ENCODE measurements around the gene ERCC1. TPM values are rescaled to one million over a fixed set of nuclear protein-coding genes. Genes with fewer than 3 reads are reported as not detected.

ERCC1 gene
- polyA plus RNA-seq, 2 of the 4 experiments (the other 2 are of a cell fraction), result 81.7 to 93.0 TPM

DNA sequence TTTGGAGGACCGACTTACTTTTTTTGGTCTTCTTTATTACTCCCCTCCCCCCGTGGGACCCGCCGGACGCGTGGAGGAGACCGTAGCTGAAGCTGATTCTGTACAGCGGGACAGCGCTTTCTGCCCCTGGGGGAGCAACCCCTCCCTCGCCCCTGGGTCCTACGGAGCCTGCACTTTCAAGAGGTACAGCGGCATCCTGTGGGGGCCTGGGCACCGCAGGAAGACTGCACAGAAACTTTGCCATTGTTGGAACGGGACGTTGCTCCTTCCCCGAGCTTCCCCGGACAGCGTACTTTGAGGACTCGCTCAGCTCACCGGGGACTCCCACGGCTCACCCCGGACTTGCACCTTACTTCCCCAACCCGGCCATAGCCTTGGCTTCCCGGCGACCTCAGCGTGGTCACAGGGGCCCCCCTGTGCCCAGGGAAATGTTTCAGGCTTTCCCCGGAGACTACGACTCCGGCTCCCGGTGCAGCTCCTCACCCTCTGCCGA is 44.5 kb upstream of the ERCC1 start:
- Histone ChIP-seq H3K27ac (peak overlapping the region in 1 of 2 experiments; percentile 86; a peak in 4 of 6 replicates), H3K4me2 (peak overlapping the region; percentile 96), H3K4me3 (peak overlapping the region; percentile 58), H3K9me3 (no peaks in the 10 kb centered on the region), H3K4me1 (peaks cover 24% of the 10 kb centered on the region)
- ATAC-seq (no peak; a peak in 1 of 6 replicates), FAIRE-seq (no peak), DNase-seq (ENCODE audit: low read depth in 1 of 2, low spot score in 1 of 2) (no peak)
- CTCF ChIA-PET, result interaction anchor here (1.1 to 33.4 kb wide), 11 partner anchors 10 to 226 kb away, joined by 3 to 1883 read pairs (median 11); partner anchors contain the start of genes ERCC1 and RTN2
- 1% methylated on average over 31 of the region's 31 CpGs for WGBS (ENCODE audit: missing lambda C conversion rate)
- POLR2A ChIA-PET, result interaction anchor here (0.7 to 3.5 kb wide), 11 partner anchors 10 to 697 kb away, joined by 3 to 40 read pairs (median 7); partner anchors contain the start of gene ERCC1
- TF ChIP-seq ESRRA (IDR thresholded peaks at IDR 0.05; ENCODE audit: borderline replicate concordance, low read length) (no peak), MYC (IDR thresholded peaks at IDR 0.05; ENCODE audit: borderline replicate concordance, low read length) (no peak), CHD4 (IDR thresholded peaks at IDR 0.05; ENCODE audit: borderline replicate concordance) (no peak), NR3C1 (IDR thresholded peaks at IDR 0.05) (no peak), POLR2A (IDR thresholded peaks at IDR 0.05; ENCODE audit: low read length) (no peak), SMC3 (IDR thresholded peaks at IDR 0.05) (no peak), MAFK (IDR thresholded peaks at IDR 0.05; ENCODE audit: partially characterized antibody) (no peak), FOSB (CRISPR knock-in tag; IDR thresholded peaks at IDR 0.05) (peak; percentile 90; the same call in 1 of the 2 replicates), FOXS1 (CRISPR knock-in tag; IDR thresholded peaks at IDR 0.05) (no peak), CBX2 (IDR thresholded peaks at IDR 0.05; ENCODE audit: borderline replicate concordance, low read depth) (no peak), EHMT2 (IDR thresholded peaks at IDR 0.05; ENCODE audit: low read depth) (no peak), RARB (CRISPR knock-in tag; IDR thresholded peaks at IDR 0.05) (0 out of 2 replicates have a peak, but pooled peaks have one; percentile 34), POLR2AphosphoS2 (conservative IDR thresholded peaks at IDR 0.05; ENCODE audit: low read length) (no peak), HDAC2 (IDR thresholded peaks at IDR 0.05) (no peak), ZC3H11A (IDR thresholded peaks at IDR 0.05) (no peak), SREBF2 (IDR thresholded peaks at IDR 0.05) (no peak), EP300 (IDR thresholded peaks at IDR 0.05) (no peak), FOSL2 (IDR thresholded peaks at IDR 0.05) (no peak), FOSL2 (CRISPR knock-in tag; IDR thresholded peaks at IDR 0.05) (no peak; the same call in 1 of the 2 replicates), JUNB (IDR thresholded peaks at IDR 0.05) (no peak), ZNF302 (CRISPR knock-in tag; IDR thresholded peaks at IDR 0.05) (no peak), RAD21 (conservative IDR thresholded peaks at IDR 0.05 in 1 of 2, IDR thresholded peaks at IDR 0.05 in 1 of 2) (peak in 1 of 2 experiments; percentile 11; a peak in 1 of 5 replicates), JUN (IDR thresholded peaks at IDR 0.05) (no peak), TFCP2L1 (CRISPR knock-in tag; IDR thresholded peaks at IDR 0.05) (peak; percentile 60), EHF (CRISPR knock-in tag; IDR thresholded peaks at IDR 0.05) (no peak), HOXB5 (CRISPR knock-in tag; IDR thresholded peaks at IDR 0.05) (0 out of 2 replicates have a peak, but pooled peaks have one; percentile 51), CHD2 (IDR thresholded peaks at IDR 0.05; ENCODE audit: low read length, partially characterized antibody) (no peak), TP53 (CRISPR knock-in tag; IDR thresholded peaks at IDR 0.05) (no peak), ZFP36 (IDR thresholded peaks at IDR 0.05; ENCODE audit: borderline replicate concordance, partially characterized antibody) (no peak)
- TF ChIP-seq, protein P1, sequence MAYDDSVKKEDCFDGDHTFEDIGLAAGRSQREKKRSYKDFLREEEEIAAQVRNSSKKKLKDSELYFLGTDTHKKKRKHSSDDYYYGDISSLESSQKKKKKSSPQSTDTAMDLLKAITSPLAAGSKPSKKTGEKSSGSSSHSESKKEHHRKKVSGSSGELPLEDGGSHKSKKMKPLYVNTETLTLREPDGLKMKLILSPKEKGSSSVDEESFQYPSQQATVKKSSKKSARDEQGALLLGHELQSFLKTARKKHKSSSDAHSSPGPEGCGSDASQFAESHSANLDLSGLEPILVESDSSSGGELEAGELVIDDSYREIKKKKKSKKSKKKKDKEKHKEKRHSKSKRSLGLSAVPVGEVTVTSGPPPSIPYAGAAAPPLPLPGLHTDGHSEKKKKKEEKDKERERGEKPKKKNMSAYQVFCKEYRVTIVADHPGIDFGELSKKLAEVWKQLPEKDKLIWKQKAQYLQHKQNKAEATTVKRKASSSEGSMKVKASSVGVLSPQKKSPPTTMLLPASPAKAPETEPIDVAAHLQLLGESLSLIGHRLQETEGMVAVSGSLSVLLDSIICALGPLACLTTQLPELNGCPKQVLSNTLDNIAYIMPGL (CRISPR knock-in tag; IDR thresholded peaks at IDR 0.05; ENCODE audit: borderline replicate concordance), result peak; percentile 83; the same call in 1 of the 2 replicates
- TF ChIP-seq, protein P2, sequence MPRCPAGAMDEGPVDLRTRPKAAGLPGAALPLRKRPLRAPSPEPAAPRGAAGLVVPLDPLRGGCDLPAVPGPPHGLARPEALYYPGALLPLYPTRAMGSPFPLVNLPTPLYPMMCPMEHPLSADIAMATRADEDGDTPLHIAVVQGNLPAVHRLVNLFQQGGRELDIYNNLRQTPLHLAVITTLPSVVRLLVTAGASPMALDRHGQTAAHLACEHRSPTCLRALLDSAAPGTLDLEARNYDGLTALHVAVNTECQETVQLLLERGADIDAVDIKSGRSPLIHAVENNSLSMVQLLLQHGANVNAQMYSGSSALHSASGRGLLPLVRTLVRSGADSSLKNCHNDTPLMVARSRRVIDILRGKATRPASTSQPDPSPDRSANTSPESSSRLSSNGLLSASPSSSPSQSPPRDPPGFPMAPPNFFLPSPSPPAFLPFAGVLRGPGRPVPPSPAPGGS (IDR thresholded peaks at IDR 0.05), result no peak
- TF ChIP-seq, protein P3, sequence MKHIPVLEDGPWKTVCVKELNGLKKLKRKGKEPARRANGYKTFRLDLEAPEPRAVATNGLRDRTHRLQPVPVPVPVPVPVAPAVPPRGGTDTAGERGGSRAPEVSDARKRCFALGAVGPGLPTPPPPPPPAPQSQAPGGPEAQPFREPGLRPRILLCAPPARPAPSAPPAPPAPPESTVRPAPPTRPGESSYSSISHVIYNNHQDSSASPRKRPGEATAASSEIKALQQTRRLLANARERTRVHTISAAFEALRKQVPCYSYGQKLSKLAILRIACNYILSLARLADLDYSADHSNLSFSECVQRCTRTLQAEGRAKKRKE (CRISPR knock-in tag; IDR thresholded peaks at IDR 0.05; ENCODE audit: low read depth), result no peak; the same call in 1 of the 2 replicates
- TF ChIP-seq, protein P4, sequence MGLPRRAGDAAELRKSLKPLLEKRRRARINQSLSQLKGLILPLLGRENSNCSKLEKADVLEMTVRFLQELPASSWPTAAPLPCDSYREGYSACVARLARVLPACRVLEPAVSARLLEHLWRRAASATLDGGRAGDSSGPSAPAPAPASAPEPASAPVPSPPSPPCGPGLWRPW (IDR thresholded peaks at IDR 0.05), result no peak
- TF ChIP-seq, protein P5, sequence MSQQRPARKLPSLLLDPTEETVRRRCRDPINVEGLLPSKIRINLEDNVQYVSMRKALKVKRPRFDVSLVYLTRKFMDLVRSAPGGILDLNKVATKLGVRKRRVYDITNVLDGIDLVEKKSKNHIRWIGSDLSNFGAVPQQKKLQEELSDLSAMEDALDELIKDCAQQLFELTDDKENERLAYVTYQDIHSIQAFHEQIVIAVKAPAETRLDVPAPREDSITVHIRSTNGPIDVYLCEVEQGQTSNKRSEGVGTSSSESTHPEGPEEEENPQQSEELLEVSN (IDR thresholded peaks at IDR 0.05; ENCODE audit: borderline replicate concordance, low read depth), result no peak
- TF ChIP-seq, protein P6, sequence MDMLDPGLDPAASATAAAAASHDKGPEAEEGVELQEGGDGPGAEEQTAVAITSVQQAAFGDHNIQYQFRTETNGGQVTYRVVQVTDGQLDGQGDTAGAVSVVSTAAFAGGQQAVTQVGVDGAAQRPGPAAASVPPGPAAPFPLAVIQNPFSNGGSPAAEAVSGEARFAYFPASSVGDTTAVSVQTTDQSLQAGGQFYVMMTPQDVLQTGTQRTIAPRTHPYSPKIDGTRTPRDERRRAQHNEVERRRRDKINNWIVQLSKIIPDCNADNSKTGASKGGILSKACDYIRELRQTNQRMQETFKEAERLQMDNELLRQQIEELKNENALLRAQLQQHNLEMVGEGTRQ (IDR thresholded peaks at IDR 0.05), result no peak
- TF ChIP-seq, protein P7, sequence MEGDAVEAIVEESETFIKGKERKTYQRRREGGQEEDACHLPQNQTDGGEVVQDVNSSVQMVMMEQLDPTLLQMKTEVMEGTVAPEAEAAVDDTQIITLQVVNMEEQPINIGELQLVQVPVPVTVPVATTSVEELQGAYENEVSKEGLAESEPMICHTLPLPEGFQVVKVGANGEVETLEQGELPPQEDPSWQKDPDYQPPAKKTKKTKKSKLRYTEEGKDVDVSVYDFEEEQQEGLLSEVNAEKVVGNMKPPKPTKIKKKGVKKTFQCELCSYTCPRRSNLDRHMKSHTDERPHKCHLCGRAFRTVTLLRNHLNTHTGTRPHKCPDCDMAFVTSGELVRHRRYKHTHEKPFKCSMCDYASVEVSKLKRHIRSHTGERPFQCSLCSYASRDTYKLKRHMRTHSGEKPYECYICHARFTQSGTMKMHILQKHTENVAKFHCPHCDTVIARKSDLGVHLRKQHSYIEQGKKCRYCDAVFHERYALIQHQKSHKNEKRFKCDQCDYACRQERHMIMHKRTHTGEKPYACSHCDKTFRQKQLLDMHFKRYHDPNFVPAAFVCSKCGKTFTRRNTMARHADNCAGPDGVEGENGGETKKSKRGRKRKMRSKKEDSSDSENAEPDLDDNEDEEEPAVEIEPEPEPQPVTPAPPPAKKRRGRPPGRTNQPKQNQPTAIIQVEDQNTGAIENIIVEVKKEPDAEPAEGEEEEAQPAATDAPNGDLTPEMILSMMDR (IDR thresholded peaks at IDR 0.05), result no peak

Measured in A549 (cell line).